HepG2 (cell line): ENCODE data around the gene SLC35B1. TPM values are rescaled to one million over a fixed set of nuclear protein-coding genes. Genes with fewer than 3 reads are reported as not detected.

Experiments
- BRD4 ChIP-seq: sonication (generic); formaldehyde crosslinking; IDR thresholded peaks from 2 replicates; pipeline ENCODE4 v1.4.0; 2020; ENCODE audit warnings: missing genetic modification reagents
- PHB2 ChIP-seq: fragments of 450-650 bp; IDR thresholded peaks from 2 replicates; pipeline ENCODE4 v1.6.1; 2018; ENCODE audit not compliant: partially characterized antibody
- ZNF101 ChIP-seq: sonication (generic); formaldehyde crosslinking; IDR thresholded peaks from 2 replicates; pipeline ENCODE4 v1.4.0; 2020; ENCODE audit warnings: mild to moderate bottlenecking, low read depth, missing genetic modification reagents, borderline replicate concordance
- ZUFSP ChIP-seq: sonication (generic); formaldehyde crosslinking; IDR thresholded peaks from 2 replicates; pipeline ENCODE4 v1.9.0; 2021; ENCODE audit warnings: missing genetic modification reagents, mild to moderate bottlenecking, borderline replicate concordance
- polyA plus RNA-seq, 8 experiments: library from polyadenylated mRNA; depleted of rRNA in 3 of 8; stranded (reverse) in 7 of 8; unstranded in 1 of 8; fragments of >200 nt; fragmentation: Illumina TruSeq in 4 of 8; extraction: Trizol in 4 of 8; gene quantifications; 2 replicates each; pipeline versions ENCODE4 v1.2.1 to v1.2.3, GENCODE V29; 2011 to 2016; ENCODE audit warnings: low read depth in 4 of 8, missing spikeins in 1 of 8, mixed read lengths in 1 of 8; ENCODE audit not compliant: insufficient read depth in 1 of 8
- total RNA-seq, 5 experiments: library from RNA; depleted of rRNA; stranded (reverse); fragments of >200 nt; fragmentation: Illumina TruSeq; extraction: Trizol; gene quantifications; 2 replicates each; pipeline ENCODE4 v1.2.3, GENCODE V29; 2016; ENCODE audit warnings: low read depth in 1 of 5
- TF ChIP-seq, protein P1 (sequence below): sonication (generic); formaldehyde crosslinking; IDR thresholded peaks from 2 replicates; pipeline ENCODE4 v1.8.1; 2023; ENCODE audit warnings: mild to moderate bottlenecking, moderate library complexity, missing genetic modification reagents
- TF ChIP-seq, protein P2 (sequence below): IDR thresholded peaks from 2 replicates; pipeline ENCODE4 v1.4.0; 2020; ENCODE audit warnings: mild to moderate bottlenecking, missing genetic modification reagents
- TF ChIP-seq, protein P3 (sequence below): sonication (generic); formaldehyde crosslinking; IDR thresholded peaks from 2 replicates; pipeline ENCODE4 v1.4.0; 2020; ENCODE audit warnings: mild to moderate bottlenecking, missing genetic modification reagents

The SLC35B1 gene
- total and polyA plus RNA-seq, 2 of the 13 experiments (the other 11 are each of a cell fraction or from before 2014, with no cell fraction given): 99.6 to 113 TPM

DNA sequence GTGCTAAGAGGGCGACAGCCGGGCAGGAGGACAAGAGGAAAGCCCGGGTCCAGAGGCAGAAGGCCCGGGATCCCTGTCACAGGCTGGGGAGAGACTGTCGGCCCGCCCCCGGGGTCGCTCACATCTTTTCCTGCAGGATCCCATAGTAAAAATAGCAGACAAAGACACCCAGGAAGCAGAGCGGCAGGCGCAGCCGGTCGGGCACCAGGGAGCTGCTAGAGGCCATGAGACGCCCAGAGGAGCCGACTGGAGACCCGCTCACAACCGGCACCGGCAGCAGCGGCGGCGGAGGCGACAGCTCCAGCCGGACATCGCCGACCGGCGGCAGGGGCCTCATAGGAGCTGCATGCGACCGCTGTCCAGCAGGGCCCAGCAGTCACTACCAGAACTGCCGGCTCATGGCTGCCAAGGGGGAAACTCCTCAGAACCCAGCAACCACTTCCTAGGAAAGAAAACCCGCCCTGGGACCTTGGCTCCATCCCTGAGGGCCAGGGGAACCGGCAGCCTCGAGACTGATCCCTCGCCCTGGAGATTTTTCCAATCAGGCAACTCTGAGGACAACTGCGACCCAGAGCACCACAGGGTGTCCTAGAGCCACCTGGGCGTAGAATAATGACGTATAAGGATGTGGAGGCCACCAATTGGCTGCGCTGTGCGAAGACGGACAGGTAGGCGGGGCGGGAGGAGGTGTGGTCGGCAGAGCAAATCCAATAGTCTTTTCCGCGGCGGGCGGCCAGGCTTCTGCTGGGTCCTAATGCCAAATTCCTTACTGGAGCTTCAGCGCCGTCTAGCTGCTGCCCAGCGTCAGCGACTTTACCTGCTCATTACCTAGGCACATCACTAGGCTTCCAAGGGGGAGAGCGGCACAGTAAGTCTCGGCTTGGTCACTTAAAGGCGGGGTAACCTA, at the start of gene SLC35B1 (continued):
- no peak for TF ChIP-seq ZUFSP (CRISPR knock-in tag)
- TF ChIP-seq BRD4: peak; percentile 77; the same call in 1 of the 2 replicates
- TF ChIP-seq, protein P1, sequence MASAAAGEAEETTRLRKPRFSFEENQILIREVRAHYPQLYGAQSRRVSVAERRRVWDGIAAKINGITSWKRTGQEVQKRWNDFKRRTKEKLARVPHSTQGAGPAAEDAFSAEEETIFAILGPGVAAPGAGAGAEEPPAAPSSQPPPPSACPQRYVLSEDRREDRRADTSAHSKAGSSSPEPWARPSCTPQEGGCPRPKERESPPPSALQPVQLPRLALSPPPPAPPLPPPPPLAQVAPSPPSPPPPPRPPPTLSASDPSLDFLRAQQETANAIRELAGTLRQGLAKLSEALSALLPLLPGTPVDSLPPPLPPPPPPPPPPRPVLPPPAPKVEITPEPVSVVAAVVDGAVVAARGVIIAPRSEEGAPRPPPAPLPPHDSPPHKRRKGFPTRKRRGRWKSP (CRISPR knock-in tag): 0 out of 2 replicates have a peak, but pooled peaks have one; percentile 37
- no peak for TF ChIP-seq ZNF101 (CRISPR knock-in tag)
- TF ChIP-seq, protein P2, sequence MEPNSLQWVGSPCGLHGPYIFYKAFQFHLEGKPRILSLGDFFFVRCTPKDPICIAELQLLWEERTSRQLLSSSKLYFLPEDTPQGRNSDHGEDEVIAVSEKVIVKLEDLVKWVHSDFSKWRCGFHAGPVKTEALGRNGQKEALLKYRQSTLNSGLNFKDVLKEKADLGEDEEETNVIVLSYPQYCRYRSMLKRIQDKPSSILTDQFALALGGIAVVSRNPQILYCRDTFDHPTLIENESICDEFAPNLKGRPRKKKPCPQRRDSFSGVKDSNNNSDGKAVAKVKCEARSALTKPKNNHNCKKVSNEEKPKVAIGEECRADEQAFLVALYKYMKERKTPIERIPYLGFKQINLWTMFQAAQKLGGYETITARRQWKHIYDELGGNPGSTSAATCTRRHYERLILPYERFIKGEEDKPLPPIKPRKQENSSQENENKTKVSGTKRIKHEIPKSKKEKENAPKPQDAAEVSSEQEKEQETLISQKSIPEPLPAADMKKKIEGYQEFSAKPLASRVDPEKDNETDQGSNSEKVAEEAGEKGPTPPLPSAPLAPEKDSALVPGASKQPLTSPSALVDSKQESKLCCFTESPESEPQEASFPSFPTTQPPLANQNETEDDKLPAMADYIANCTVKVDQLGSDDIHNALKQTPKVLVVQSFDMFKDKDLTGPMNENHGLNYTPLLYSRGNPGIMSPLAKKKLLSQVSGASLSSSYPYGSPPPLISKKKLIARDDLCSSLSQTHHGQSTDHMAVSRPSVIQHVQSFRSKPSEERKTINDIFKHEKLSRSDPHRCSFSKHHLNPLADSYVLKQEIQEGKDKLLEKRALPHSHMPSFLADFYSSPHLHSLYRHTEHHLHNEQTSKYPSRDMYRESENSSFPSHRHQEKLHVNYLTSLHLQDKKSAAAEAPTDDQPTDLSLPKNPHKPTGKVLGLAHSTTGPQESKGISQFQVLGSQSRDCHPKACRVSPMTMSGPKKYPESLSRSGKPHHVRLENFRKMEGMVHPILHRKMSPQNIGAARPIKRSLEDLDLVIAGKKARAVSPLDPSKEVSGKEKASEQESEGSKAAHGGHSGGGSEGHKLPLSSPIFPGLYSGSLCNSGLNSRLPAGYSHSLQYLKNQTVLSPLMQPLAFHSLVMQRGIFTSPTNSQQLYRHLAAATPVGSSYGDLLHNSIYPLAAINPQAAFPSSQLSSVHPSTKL: no peak
- TF ChIP-seq PHB2: no peak
- TF ChIP-seq, protein P3, sequence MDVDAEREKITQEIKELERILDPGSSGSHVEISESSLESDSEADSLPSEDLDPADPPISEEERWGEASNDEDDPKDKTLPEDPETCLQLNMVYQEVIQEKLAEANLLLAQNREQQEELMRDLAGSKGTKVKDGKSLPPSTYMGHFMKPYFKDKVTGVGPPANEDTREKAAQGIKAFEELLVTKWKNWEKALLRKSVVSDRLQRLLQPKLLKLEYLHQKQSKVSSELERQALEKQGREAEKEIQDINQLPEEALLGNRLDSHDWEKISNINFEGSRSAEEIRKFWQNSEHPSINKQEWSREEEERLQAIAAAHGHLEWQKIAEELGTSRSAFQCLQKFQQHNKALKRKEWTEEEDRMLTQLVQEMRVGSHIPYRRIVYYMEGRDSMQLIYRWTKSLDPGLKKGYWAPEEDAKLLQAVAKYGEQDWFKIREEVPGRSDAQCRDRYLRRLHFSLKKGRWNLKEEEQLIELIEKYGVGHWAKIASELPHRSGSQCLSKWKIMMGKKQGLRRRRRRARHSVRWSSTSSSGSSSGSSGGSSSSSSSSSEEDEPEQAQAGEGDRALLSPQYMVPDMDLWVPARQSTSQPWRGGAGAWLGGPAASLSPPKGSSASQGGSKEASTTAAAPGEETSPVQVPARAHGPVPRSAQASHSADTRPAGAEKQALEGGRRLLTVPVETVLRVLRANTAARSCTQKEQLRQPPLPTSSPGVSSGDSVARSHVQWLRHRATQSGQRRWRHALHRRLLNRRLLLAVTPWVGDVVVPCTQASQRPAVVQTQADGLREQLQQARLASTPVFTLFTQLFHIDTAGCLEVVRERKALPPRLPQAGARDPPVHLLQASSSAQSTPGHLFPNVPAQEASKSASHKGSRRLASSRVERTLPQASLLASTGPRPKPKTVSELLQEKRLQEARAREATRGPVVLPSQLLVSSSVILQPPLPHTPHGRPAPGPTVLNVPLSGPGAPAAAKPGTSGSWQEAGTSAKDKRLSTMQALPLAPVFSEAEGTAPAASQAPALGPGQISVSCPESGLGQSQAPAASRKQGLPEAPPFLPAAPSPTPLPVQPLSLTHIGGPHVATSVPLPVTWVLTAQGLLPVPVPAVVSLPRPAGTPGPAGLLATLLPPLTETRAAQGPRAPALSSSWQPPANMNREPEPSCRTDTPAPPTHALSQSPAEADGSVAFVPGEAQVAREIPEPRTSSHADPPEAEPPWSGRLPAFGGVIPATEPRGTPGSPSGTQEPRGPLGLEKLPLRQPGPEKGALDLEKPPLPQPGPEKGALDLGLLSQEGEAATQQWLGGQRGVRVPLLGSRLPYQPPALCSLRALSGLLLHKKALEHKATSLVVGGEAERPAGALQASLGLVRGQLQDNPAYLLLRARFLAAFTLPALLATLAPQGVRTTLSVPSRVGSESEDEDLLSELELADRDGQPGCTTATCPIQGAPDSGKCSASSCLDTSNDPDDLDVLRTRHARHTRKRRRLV: peak; percentile 92; the same call in 1 of the 2 replicates
